Muscle of leg (tissue), 11 donors: Measurements from ENCODE around the gene TTC28. TPM values are rescaled to one million over a fixed set of nuclear protein-coding genes. Genes with fewer than 3 reads are reported as not detected.
"Not testable (repeated sequence)": the region's sequence is repeated elsewhere in the genome, so short reads cannot be mapped to it uniquely, and the experiment has no call there.

Experiments used
- DNase-seq: peaks from one replicate; pipeline ENCODE4 v3.0.0; 2013
- H3K27ac ChIP-seq: one replicate; pipeline ENCODE4 v1.5.1; 2013; ENCODE audit warnings: mild to moderate bottlenecking, low read length, control low read depth
- H3K27me3 ChIP-seq: one replicate; pipeline ENCODE4 v1.6.1; 2013; ENCODE audit warnings: low read length; ENCODE audit not compliant: control insufficient read depth, insufficient read depth
- H3K36me3 ChIP-seq: one replicate; pipeline ENCODE4 v1.6.1; 2013; ENCODE audit warnings: low read length; ENCODE audit not compliant: control insufficient read depth, insufficient read depth
- H3K4me1 ChIP-seq: one replicate; pipeline ENCODE4 v1.6.1; 2013; ENCODE audit warnings: low read length; ENCODE audit not compliant: control insufficient read depth, insufficient read depth
- H3K4me3 ChIP-seq: one replicate; pipeline ENCODE4 v1.5.1; 2013; ENCODE audit warnings: low read length, control low read depth
- H3K9me3 ChIP-seq: replicated peaks from 2 replicates; pipeline ENCODE4 v1.6.1; 2013; ENCODE audit warnings: low read depth, low read length; ENCODE audit not compliant: control insufficient read depth
- WGBS: methylation state at CpG from one replicate; pipeline ENCODE4 v1.1.5; 2013; ENCODE audit warnings: missing lambda C conversion rate; ENCODE audit not compliant: insufficient coverage; 5-methylcytosine and 5-hydroxymethylcytosine counted together
- polyA plus RNA-seq, 8 donors: library from polyadenylated mRNA; unstranded; fragments of 120-200 nt; gene quantifications; one replicate each; pipeline versions ENCODE4 v1.2.1 to v1.2.3, GENCODE V29; 2013; ENCODE audit warnings: inconsistent platforms in 1 of 8, low replicate concordance in 1 of 8; ENCODE audit not compliant: insufficient read length in 8 of 8, insufficient read depth in 1 of 8
- total RNA-seq: library from RNA; stranded (reverse); fragments of 120-200 nt; gene quantifications from one replicate; pipeline ENCODE4 v1.2.4, GENCODE V29; 2013

The TTC28 gene
- total and polyA plus RNA-seq, 9 donors: 17.9 to 31.8 (median 24.9) TPM

- Histone ChIP-seq H3K36me3 (no peaks in the 10 kb centered on the region), H3K4me1 (no peaks in the 10 kb centered on the region), H3K27ac (no peak overlapping the region), H3K4me3 (no peak overlapping the region), H3K9me3 (peaks cover 10% of the 10 kb centered on the region), H3K27me3 (no peaks in the 10 kb centered on the region)
- no peak for DNase-seq
- WGBS: no CpG with 5 or more reads among the region's 1 CpG
These were observed 136.5 kb downstream of the TTC28 start for GRCh38 chr22:28542980-28543621.

GRCh38 chr22:28541137-28541536, 138.5 kb downstream of the TTC28 start:
- H3K4me3 ChIP-seq: no peak overlapping the region
- no peaks in the 10 kb centered on the region for H3K36me3 ChIP-seq
- no peaks in the 10 kb centered on the region for H3K27me3 ChIP-seq
- peaks cover 10% of the 10 kb centered on the region for H3K9me3 ChIP-seq
- no peak for DNase-seq
- 38% methylated on average over 1 of the region's 2 CpGs for WGBS
- H3K27ac ChIP-seq: no peak overlapping the region
- H3K4me1 ChIP-seq: no peaks in the 10 kb centered on the region

GRCh38 chr22:28538922-28539321, 140.7 kb downstream of the TTC28 start:
- H3K4me1 ChIP-seq: no peaks in the 10 kb centered on the region
- H3K9me3 ChIP-seq: peaks cover 10% of the 10 kb centered on the region
- no peak for DNase-seq
- no peak overlapping the region for H3K27ac ChIP-seq
- H3K4me3 ChIP-seq: no peak overlapping the region
- no peaks in the 10 kb centered on the region for H3K36me3 ChIP-seq
- H3K27me3 ChIP-seq: no peaks in the 10 kb centered on the region
- 100% methylated on average over 2 of the region's 2 CpGs for WGBS

GRCh38 chr22:28530565-28530964, 149.1 kb downstream of the TTC28 start:
- not testable (repeated sequence) for H3K9me3 ChIP-seq, H3K36me3 ChIP-seq, H3K4me3 ChIP-seq, H3K27me3 ChIP-seq, DNase-seq, H3K27ac ChIP-seq, H3K4me1 ChIP-seq
- WGBS: no CpG with 5 or more reads among the region's 4 CpGs

GRCh38 chr22:28529144-28529543, 150.5 kb downstream of the TTC28 start:
- DNase-seq, H3K4me1 ChIP-seq, H3K9me3 ChIP-seq, H3K36me3 ChIP-seq, H3K27me3 ChIP-seq, H3K4me3 ChIP-seq, H3K27ac ChIP-seq: not testable (repeated sequence)
- WGBS: 97% methylated on average over 7 of the region's 10 CpGs

- Histone ChIP-seq H3K4me3 (no peak overlapping the region), H3K4me1 (peaks cover 3% of the 10 kb centered on the region), H3K27me3 (no peaks in the 10 kb centered on the region), H3K36me3 (no peaks in the 10 kb centered on the region), H3K27ac (no peak overlapping the region), H3K9me3 (no peaks in the 10 kb centered on the region)
- WGBS: 20% methylated on average over 1 of the region's 3 CpGs
- DNase-seq: peak; percentile 58
These were observed 158.2 kb downstream of the TTC28 start for GRCh38 chr22:28521451-28521850.

GRCh38 chr22:28514321-28514821, 165.3 kb downstream of the TTC28 start:
- 7% methylated on average over 3 of the region's 3 CpGs for WGBS
- Histone ChIP-seq H3K36me3 (no peaks in the 10 kb centered on the region), H3K27me3 (no peaks in the 10 kb centered on the region), H3K4me1 (peaks cover 2% of the 10 kb centered on the region), H3K4me3 (no peak overlapping the region), H3K9me3 (peaks cover 10% of the 10 kb centered on the region), H3K27ac (peak overlapping the region; percentile 73)
- DNase-seq: peak; percentile 97

- DNase-seq, H3K36me3 ChIP-seq, H3K27me3 ChIP-seq, H3K4me3 ChIP-seq, H3K27ac ChIP-seq, H3K4me1 ChIP-seq: not testable (repeated sequence)
- no CpG with 5 or more reads among the region's 2 CpGs for WGBS
- H3K9me3 ChIP-seq: peaks cover 12% of the 10 kb centered on the region
These were observed 167.3 kb downstream of the TTC28 start for GRCh38 chr22:28512387-28512786.

- no peak overlapping the region for H3K4me3 ChIP-seq
- H3K27ac ChIP-seq: no peak overlapping the region
- H3K27me3 ChIP-seq: no peaks in the 10 kb centered on the region
- H3K9me3 ChIP-seq: peaks cover 12% of the 10 kb centered on the region
- DNase-seq: no peak
- H3K4me1 ChIP-seq: peaks cover 15% of the 10 kb centered on the region
- H3K36me3 ChIP-seq: no peaks in the 10 kb centered on the region
These were observed 171.7 kb downstream of the TTC28 start for GRCh38 chr22:28507896-28508295.

GRCh38 chr22:28506150-28506535, 173.5 kb downstream of the TTC28 start:
- no peaks in the 10 kb centered on the region for H3K27me3 ChIP-seq
- H3K4me1 ChIP-seq: peaks cover 15% of the 10 kb centered on the region
- H3K9me3 ChIP-seq: peaks cover 12% of the 10 kb centered on the region
- peak overlapping the region; percentile 35 for H3K27ac ChIP-seq
- no peak for DNase-seq
- no peak overlapping the region for H3K4me3 ChIP-seq
- 85% methylated on average over 4 of the region's 9 CpGs for WGBS
- H3K36me3 ChIP-seq: no peaks in the 10 kb centered on the region
